HG03175 (cell line): ENCODE data around the gene RHOC.

Source experiments
- ATAC-seq: cut with Tn5 transposase; IDR thresholded peaks from one replicate; pipeline ENCODE4 v1.9.1; 2021; ENCODE audit warnings: mild to moderate bottlenecking, moderate library complexity; ENCODE audit not compliant: unreplicated experiment

The RHOC gene

DNA sequence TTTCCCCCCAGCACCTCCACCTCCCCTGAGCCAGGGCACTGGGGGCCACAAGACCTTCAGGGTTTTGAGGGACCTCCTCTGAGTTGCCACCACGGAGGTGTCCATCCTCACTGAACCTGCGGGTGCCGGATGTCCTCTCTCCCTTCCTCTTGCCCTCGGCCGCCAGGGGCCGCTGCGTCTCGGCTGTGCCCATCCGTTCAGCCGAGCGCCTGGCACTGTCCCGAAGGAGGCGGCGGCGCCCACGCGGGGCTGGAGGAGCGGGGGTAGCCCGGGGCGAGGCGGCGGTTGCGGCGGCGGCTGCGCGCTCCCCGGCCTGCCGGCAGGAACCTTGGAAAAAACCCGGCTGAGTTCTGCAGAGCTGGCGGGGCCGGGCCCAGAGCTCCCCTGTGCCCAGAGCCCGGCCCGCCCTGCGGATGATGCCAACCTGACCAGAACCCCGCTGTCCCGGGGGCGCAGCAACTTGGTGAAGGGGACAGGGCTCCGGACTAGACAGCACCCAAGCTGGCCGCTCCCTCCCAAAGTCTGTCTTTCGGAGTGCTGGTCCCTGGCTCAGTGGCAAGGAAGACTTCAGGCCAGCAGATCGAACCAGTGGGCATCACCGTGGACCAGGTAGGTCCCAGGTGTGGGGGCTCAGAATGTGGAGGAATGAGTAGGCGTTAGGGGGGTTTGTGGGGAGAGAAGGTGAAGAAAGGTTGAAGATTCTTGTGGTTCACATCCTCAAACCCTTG is 11.9 kb upstream of the RHOC start:
- peak; percentile 18 for ATAC-seq

DNA sequence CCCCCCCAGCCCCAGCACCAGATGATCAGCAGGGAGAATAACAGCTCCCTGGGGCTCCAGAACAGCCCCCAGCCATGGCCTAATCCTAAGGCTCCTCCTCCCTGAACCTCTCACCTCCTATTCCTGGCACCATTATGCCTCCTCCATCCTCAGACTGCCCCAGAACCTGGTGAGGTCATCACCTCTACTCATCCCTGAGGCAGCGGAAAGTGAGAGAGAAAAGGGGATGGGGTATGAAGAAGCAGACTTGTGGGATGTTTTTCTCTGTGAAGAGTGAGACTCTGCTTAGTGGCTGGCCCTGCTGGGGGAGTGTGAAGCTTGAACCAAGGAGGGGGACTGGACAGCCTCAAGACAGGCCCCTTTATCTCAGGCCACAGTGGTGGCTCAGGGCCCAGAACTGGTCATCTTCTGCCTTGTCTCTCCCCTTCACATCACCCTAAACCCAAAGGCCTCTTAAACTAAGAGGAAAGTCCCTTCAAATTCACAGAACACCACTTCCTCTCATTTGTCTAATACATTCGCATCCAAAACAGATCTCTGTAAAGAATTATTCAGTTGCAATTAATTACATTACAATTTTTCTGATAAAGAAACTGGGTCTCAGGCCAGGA is 10.4 kb upstream of the RHOC start:
- ATAC-seq: no peak

DNA sequence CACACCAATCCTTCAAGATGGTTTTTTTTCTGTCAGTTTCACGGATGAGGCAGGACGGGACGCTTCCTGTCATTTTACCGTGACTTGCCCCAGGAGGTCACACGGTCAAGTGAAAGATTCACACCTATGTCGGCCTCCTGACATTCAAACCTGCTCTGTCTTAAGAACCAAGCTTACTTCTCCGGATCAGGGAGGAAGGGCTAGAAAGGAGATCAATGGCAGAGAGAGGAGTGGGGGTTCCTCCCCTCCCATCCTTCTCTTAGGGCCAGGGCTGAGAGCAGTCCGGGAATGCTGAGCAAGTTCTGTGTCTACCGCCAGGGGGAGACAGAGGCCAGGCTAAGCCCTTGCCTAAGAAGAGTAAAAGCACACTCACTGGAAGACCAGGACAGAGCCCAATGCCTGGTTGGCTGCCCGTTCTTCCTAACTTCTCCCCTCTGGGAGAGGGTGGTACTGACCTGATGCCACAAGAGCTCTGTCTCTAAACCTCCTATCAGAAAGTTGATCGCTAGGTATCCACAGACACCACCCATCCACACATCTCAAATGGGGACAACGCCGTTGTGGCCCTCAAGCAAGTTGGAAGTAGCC is 9.3 kb upstream of the RHOC start:
- peak; percentile 26 for ATAC-seq

DNA sequence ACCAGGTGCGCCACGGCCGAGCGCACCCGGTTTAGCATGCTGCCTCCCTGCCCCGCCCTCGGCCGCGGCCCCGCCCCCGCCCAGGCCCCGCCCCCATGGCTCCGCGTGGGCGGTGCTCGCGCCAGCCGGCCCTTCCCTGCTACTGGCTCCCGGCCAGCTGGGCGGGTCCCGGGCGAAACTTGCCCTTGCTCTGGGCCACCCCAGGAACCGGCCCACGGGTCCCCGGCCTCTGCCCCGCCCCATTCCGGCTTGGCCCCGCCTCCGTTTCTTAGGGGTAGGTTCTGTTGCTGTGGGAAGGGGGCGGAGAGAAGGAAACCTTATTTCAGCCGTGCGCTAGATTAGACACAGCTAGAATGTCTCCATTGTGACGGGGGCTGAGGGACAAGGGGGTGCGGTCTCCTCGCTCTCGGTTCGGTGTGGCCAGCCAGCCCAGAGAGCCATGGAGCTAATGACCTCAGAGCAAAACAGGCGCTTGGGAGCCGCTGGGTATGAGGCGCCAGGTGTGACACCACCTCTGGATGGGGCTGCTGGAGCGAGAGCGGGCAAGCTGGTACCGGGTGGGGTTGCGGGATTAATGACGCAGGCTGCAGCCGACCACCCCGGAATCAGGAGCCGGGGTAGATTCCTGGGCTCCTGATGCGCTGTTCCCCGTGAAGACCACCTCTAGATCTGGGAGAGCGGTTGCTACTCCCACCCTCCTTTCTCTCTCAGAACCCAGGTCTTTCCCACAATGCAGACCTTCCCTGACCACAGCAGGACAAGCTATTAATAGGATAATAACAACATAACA is 8.5 kb upstream of the RHOC start, which contains the start of gene PPM1J:
Gene PPM1J, minus strand, starts transcription at position 69 of the 790 bp plus-strand sequence. Its CDS starts 31 bp downstream, at position 38.
- ATAC-seq: peak; percentile 79

DNA sequence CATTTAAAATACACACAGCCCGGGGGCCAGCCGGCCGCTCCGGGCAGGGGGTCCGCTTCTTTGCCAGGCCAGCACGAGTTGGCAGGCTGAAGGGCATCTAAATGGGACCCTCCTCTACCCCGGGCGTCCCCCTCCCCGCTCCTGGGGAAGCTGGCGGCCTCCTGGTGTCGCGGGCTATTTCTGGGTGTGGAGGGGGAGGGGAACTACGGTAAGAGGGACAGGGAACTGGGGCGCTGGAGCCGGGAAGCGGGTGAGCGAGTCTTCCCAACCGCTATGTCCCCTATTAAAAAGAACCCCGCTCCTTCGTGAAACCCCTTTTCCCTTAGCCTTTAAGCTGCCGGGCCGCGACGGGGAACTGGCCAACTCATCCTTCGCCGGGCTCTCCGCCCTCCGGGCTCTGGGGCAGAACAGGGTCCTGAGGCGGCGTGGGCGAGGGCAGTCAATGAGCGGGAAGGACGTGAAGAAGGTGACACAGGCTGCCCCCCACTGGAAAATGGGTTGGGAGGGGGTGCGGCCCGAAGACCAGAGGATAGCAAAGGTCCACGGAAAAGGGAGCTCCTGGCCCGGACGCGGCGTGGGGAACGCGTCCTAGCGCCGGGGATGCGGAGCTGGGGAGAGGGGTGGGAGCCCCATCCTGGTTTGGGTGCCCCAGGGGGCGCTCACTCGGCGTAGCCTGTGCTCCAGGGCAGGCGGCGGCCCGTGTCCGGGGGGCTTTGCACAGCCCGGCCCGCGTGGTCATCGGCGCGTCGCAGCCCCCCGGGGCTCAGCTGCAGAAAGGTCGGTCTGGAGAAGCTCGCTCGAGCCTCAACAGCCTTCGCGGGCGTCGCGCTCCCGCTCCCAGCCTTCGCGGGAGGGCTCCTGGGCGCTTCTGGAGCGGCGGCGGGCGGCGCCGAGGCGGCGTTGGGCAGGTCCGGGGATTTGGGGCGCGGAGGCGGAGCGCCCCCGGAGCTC is 7.7 kb upstream of the RHOC start:
- peak; percentile 20 for ATAC-seq

DNA sequence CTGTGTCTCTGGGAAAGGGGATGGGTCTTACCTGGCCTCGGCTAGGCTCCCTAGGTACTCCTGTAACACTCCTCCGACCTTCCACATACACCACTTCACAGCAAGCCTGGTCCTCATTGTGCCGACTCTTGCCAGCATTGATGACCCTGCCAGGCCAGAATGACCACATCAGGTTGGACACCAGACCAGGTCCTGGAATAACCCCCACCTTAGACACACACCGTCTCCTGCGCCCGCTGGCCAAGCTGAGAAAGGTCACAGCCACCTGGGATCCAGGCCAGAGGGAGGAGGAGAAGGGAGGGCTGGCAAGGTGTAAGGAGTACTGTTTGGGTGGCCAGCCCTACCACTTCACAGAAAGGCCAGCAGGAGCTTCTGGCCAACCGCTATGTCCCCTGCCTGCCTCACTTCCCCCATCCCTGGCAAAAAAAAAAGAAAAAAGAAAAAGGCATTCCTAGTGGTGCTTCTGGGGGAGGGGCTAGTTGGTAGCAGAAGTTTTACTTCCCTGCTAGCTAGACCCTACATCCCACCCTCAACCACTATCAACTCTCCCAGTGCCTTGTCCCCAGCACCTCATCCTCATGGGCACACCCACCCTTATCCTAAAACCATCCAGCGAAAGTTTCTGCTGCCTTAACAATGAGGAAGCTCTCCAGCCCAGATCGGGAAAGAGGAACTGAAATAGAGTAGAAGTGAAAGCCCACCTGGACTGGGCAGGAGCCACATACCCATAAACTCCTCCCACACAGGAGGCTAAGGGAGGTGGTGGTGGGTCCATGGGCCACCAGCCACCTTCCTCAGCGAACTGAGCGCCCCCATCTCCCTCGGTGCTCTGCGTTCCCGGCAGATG is 6.8 kb upstream of the RHOC start:
- ATAC-seq: no peak

DNA sequence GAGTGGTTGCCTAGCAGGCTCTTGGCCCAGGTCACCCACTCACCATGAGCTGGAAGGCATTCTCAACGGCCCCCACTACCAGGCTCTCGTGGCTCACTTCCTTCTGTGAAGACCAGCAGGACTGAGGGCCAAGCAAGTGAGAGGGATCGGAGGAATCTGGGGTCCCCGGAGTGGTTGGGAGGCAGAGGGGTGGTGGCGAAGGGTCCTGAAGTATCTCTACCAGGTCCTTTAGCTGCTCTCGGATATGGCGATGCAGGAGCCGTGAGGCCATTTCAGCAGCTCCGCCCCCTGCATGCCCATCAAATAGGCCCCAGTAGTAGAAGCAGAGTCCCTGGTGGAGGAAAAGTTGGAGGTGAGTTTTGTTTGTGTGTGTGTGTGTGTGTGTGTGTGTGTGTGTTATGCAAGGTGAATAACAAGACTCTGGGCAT is 5.8 kb upstream of the RHOC start:
- ATAC-seq: no peak

DNA sequence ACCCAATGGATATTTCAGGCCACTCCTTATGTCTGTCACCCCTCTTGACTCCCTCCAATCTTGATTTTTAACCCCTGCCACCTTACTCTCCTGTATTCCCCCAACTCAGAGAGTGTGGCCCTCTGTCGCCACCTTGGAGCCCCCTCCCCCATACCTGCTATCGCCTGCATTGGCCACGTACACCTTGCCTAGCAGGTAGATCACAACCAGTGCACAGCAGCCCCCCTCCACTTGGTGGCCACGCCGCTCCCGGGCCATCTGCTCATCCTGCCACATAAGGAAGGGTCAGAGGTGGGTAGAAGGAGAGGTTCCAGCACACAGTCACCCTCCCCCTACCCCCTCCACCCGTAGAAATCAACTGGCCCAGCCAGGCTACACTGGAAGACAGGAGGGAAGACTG is 5.3 kb upstream of the RHOC start:
- ATAC-seq: no peak

DNA sequence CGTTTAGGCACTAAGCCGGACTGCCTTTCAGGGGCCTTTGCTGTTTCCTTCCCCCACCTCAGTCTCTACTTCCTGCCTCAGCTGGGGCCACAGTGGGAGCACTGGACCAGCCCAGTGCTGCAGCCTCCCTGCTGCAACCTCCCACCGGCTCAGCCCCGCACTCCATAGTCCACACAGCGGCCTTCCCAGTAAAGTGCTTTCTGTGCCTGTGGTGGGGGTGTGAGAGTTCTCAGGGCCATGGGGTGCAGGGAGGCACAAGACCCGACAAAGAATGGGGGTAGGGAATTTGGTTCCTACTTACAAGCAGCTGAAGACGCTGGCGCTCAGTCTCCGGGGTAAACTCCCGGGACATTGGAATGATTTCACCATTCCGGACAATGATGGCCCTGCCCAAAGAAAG is 4.7 kb upstream of the RHOC start:
- no peak for ATAC-seq

DNA sequence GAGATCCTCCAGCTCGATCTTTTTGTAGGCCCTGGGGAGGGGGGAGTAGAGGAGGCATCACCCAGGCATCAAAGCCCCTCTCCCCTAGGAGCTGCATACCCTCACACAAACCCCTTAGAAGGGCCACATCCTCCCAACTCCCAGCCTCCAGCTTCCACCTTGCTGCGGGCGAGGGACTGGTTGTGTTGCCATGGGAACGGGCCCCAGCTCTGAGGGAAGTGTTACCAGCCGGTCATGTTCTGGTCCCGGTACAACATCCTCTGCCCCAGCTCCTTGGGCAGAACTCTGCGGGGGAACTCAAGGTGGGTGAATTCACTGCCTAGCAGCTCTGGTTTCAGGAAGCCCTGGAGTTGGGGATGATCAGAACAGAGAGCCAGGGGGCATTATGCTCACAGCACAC is 4.1 kb upstream of the RHOC start:
- no peak for ATAC-seq

DNA sequence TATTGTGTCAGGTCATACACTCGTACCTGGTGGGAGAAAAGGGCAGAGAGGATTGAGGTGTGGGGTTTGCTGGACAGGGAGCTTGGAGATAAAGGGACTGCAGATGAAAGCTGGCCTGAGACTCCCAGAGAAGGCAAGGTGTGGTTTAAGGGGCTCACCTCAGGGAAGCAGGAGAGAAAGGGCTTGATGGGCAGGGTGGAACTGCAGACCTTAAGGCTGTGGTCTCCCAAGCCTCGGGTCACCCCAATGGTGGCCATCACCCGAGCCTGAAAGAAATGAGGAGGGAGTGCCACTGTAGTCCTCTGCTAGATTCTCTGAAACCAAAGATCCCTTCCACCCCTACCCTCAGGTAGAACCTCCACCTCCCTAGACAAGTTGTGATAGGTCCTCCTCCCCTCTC is 3.7 kb upstream of the RHOC start:
- no peak for ATAC-seq

DNA sequence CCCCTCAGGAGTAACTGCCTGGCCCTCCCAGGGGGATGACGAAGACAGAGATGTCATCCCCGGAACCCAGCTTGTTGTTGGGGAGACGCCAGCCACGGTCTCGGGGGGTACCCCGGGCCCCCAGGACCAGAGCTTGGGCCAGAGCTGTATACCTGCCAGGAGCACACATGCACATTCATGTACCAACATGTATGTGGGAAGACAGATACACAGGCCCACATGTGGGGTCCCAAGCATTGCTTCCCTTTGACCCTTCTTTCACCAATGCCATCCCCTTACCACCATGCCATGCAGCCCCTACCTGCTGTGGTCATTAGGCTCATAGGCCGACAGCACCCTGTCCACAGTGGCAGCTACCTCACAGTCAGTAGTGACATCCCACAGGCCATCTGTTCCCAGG is 3.2 kb upstream of the RHOC start:
- ATAC-seq: no peak

DNA sequence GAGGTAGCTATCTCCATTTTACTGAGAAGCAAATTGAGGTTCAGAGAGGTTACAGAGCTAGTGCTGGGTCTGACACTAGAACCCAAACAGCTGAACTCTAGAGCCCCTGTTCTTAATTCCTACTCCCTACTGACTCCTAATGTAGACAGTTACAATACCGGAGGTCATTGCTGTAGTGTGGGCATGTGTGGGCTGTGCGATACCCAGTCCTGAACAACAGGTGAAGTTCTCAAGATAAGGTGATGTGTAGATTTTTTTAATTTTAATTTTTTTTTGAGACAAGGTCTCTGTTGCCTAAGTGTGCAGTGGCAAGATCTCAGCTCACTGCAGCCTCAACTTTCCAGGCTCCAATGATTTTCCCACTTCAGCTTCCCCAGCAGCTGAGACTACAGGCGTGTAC is 1.6 kb upstream of the RHOC start:
- ATAC-seq: no peak

DNA sequence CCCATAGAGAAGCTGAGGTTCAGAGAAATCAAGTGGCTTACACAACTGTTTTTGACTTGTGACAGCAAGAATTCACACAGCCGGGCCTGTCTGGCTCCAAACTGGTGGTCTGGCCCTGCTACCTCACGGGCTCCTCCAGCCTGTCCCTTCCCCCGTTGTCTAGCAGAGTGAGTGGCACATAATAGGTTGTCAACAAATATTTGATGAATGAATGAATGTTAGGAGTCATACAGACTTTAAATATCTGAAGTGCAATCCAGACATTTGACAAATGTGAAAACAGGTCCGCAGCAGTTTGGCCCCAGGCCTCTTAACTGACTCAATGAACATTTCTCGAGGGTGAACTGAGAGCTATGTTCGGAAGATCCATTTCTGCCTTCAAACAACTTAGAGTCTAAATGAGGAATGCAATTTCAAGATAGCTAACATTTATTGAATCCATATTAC is 1.1 kb upstream of the RHOC start:
- ATAC-seq: no peak

DNA sequence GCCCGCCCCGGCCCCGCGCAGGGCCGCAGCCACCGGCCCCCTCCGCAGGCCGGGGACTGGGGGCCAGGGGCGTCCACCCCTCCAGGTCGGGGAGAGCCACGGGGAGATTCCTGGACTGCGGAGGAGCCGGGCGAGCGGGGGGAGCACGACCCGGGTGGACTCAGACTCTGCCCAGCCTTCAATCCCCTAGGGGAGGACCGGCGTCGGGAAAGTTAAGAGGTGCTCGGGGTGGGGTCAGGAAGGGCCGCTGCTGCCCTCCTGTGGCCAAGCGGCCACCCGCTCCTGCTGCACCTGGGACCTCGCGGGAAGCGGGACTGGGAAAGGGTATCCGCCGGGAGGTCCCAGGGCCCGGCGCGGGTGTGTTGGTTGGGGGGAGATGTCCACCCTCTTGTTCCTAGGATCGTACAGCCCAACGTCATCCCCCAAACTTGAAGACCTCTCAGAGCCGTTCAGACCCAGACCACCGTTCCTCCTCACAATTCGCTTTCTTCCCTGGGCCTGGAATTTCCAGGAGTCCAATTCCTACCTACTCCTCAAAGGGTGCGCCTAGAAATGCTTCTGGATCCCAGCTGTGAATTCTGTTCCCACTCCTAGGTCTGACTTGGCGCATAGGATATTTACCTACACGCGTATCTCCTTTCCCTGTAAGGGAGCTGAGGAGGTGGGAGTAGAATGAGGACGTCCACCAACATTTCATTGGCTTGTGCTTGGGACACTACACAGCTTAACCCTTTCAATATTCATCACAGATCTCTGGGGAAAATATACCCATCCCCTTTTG is 484 bp upstream of the RHOC start:
- peak; percentile 48 for ATAC-seq

DNA sequence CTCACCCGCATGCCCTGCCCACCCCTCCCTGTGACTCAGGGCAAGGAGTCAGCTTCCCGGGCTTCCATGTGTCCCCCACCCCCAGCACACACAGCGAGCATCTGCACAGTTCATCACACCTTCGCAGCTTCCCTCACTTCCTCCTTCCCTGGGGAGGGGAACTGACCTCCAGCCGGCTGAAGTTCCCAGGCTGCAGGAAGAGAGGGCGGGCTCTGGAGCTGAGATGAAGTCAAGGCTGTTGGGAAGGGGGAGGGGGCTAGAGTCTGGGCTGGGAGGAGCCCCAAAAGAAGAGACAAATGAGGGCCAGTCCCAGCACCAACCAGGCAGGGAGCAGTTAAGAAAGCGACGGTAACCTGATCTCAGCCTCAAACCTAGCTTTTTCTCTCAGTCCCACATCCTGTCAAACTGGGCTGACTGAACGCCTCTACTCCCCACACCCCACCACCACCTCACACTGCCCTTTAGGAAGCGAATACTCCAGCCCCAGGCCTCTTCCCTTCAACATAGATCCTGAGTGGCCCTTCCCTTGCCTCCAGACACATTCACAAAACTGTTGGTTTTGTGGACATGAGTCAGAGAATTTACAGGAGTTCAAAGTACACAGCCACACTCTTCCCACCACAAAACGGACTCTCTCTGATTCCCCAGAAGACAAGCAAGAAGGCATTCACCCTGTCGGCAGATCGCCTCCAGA is 1.8 kb downstream of the RHOC start:
- ATAC-seq: peak; percentile 62

DNA sequence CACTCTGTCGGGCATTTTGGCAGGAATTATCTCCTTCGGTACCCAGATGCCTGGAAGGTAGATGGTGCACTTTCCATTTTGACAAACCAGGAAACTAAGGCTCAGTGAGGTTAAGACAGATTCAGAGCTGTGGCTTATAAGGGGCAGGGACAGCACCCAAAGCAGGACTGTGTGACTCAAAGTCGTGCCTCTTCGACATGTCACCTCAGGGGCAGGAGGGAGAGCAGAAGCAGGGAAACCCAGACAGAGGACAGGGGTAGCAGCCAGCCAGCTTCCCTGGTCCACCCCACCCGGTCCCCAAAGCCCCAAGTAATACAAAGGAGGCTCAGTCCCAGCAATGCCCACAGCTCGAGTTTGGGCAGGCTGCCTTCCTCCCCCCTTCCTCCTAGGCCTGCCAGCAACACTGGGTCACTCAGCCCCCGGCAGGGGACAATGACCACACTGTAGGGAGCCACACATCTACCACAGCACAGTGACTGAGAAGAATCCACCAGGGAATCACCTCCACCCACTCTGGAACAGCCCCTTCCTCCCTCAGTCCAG is 2.5 kb downstream of the RHOC start:
- peak; percentile 3 for ATAC-seq

DNA sequence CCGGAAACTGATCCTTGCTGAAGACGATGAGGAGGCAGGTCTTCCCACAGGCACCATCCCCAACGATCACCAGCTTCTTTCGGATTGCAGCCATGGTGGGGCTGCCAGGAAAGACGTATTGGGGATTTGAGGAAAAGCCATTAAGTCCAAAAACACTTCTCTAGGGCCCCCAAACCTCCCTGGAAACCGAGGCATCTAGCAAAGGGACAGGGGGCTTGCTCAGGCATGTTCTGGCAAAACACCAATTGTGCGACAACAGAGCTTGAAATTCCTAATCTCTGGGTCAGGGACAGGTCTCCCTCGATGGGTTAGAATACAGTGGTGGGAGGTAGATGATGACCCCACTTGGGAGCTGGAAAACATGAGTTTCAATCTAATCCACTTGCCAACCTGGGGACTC is 3.2 kb downstream of the RHOC start:
- no peak for ATAC-seq
